Tibial artery (tissue), 4 donors: ENCODE measurements around the gene SEMA5A.

Experiments
- DNase-seq, 2 donors: peaks; one replicate each; pipeline ENCODE4 v3.0.0-alpha.2; 2019
- H3K27ac ChIP-seq, 2 donors: fragments of 200-600 bp; sonication (generic) in 1 of 2; 1 replicate in 1 of 2; 2 replicates in 1 of 2; pipeline ENCODE4 v1.5.1; 2018 to 2019; ENCODE audit warnings: mild to moderate bottlenecking in 1 of 2
- H3K27me3 ChIP-seq, 2 donors: fragments of 200-600 bp; sonication (generic) in 1 of 2; one replicate each; pipeline versions ENCODE4 v1.5.1 to v1.6.0; 2016 to 2019
- H3K36me3 ChIP-seq, 3 donors: fragments of 200-600 bp; sonication (generic) in 2 of 3; one replicate each; pipeline ENCODE4 v1.5.1; 2016 to 2019; ENCODE audit warnings: mild to moderate bottlenecking in 2 of 3
- H3K4me1 ChIP-seq, 4 donors: fragments of 200-600 bp; sonication (generic) in 2 of 4; 1 replicate in 3 of 4; 2 replicates in 1 of 4; pipeline ENCODE4 v1.5.1; 2016 to 2019
- H3K4me3 ChIP-seq, 2 donors: fragments of 200-600 bp; sonication (generic) in 1 of 2; 1 replicate in 1 of 2; 2 replicates in 1 of 2; pipeline ENCODE4 v1.5.1; 2018 to 2019; ENCODE audit warnings: mild to moderate bottlenecking in 2 of 2
- H3K9me3 ChIP-seq, 3 donors: fragments of 200-600 bp; sonication (generic) in 1 of 3; one replicate each; pipeline ENCODE4 v1.5.1; 2016 to 2019
- CTCF ChIP-seq, 2 experiments: fragments of 200-600 bp in 1 of 2; fragments of 450-650 bp in 1 of 2; IDR thresholded peaks; one replicate each; pipeline ENCODE4 v1.5.1; 2017 to 2019; ENCODE audit warnings: antibody characterized with exemption in 2 of 2, mild to moderate bottlenecking in 1 of 2, moderate library complexity in 1 of 2
- intact Hi-C: fragments of 100-400 bp; cut with DNase I; formaldehyde crosslinking; loops from one replicate; pipeline ENCODE4 v1.15.0; 2023; ENCODE audit warnings: low total_unique reads

Gene SEMA5A

GRCh38 chr5:9587135-9587534 lies 41.3 kb upstream of the SEMA5A start:
- Histone ChIP-seq H3K27ac (no peak overlapping the region), H3K9me3 (no peaks in the 10 kb centered on the region), H3K4me1 (no peaks in the 10 kb centered on the region), H3K27me3 (no peaks in the 10 kb centered on the region), H3K4me3 (no peak overlapping the region), H3K36me3 (no peaks in the 10 kb centered on the region)
- DNase-seq, result no peak
- intact Hi-C loops, result no loop called here
- no peak for TF ChIP-seq CTCF (IDR thresholded peaks at IDR 0.05)

DNA sequence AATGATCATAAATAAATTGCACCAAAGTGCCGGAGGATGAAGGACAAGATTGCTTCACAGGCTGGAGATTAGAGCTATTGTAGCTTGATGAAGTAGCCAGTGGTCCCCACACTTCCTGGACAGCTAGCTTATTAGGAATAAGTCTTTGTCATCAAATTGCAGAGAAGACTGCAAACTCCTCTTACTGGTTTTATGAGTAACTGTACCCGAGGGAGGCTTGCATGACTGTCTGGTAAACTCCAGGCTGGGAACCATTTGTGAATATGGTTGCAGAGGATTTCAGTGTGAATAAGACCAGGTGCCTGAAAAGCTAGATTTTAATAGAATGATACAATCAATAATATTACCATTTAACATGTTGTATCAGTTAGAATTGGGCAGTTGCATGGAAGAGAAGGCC lies 36.5 kb upstream of the SEMA5A start:
- no peak for TF ChIP-seq CTCF (IDR thresholded peaks at IDR 0.05)
- Histone ChIP-seq H3K4me1 (no peaks in the 10 kb centered on the region), H3K9me3 (peaks cover 0 to 8% (median 0%) of the 10 kb centered on the region in 3 donors), H3K36me3 (no peaks in the 10 kb centered on the region), H3K27ac (no peak overlapping the region), H3K27me3 (no peaks in the 10 kb centered on the region), H3K4me3 (no peak overlapping the region)
- no peak for DNase-seq
- intact Hi-C loops, result no loop called here

GRCh38 chr5:9573796-9574195 lies 27.9 kb upstream of the SEMA5A start:
- H3K4me3 ChIP-seq, result no peak overlapping the region
- H3K4me1 ChIP-seq, result no peaks in the 10 kb centered on the region
- H3K27ac ChIP-seq, result no peak overlapping the region
- intact Hi-C loops, result no loop called here
- H3K36me3 ChIP-seq, result no peaks in the 10 kb centered on the region
- H3K9me3 ChIP-seq, result peaks cover 0 to 8% (median 0%) of the 10 kb centered on the region in 3 donors
- H3K27me3 ChIP-seq, result no peaks in the 10 kb centered on the region
- TF ChIP-seq CTCF (IDR thresholded peaks at IDR 0.05), result no peak
- no peak for DNase-seq

GRCh38 chr5:9572246-9572645 lies 26.4 kb upstream of the SEMA5A start:
- intact Hi-C loops, result no loop called here
- no peak for TF ChIP-seq CTCF (IDR thresholded peaks at IDR 0.05)
- Histone ChIP-seq H3K4me3 (no peak overlapping the region), H3K27me3 (no peaks in the 10 kb centered on the region), H3K36me3 (no peaks in the 10 kb centered on the region), H3K9me3 (no peaks in the 10 kb centered on the region), H3K4me1 (no peaks in the 10 kb centered on the region), H3K27ac (no peak overlapping the region)
- DNase-seq, result no peak

DNA sequence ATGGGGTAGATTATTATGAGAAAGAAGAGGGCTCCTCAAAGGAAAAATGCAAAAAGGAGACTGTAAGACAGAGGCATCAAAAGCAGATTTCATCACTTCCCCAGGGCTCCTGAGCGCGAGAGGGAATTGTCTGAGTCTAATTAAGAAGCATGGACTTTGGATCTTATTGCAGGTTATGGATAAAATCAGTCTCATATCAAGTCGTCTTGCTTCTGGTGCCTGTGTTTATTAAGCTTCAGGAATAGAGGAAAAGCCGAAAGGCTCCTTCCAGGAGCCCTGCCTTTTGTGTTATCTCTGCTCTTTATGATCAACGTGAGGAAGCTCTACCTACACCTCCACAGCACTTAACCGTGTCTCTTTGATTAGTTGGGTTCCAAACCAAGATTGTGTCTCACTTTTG lies 25.0 kb upstream of the SEMA5A start:
- H3K27me3 ChIP-seq, result no peaks in the 10 kb centered on the region
- no peak for DNase-seq
- no peak for TF ChIP-seq CTCF (IDR thresholded peaks at IDR 0.05)
- no peak overlapping the region for H3K27ac ChIP-seq
- no peaks in the 10 kb centered on the region for H3K36me3 ChIP-seq
- intact Hi-C loops, result no loop called here
- no peaks in the 10 kb centered on the region for H3K9me3 ChIP-seq
- H3K4me1 ChIP-seq, result no peaks in the 10 kb centered on the region
- H3K4me3 ChIP-seq, result no peak overlapping the region

GRCh38 chr5:9567039-9567438 lies 21.2 kb upstream of the SEMA5A start:
- intact Hi-C loops, result no loop called here
- Histone ChIP-seq H3K9me3 (no peaks in the 10 kb centered on the region), H3K27ac (no peak overlapping the region), H3K4me1 (no peaks in the 10 kb centered on the region), H3K27me3 (no peaks in the 10 kb centered on the region), H3K36me3 (no peaks in the 10 kb centered on the region), H3K4me3 (no peak overlapping the region)
- no peak for TF ChIP-seq CTCF (IDR thresholded peaks at IDR 0.05)
- no peak for DNase-seq
